H1 (cell line): ENCODE measurements around the gene GALE. TPM values are rescaled to one million over a fixed set of nuclear protein-coding genes. Genes with fewer than 3 reads are reported as not detected.

Experiments
- CTCF ChIA-PET: fragments of 300-600 bp; sonication (Branson Sonifier 250); formaldehyde crosslinking; loops from one replicate; lab custom pipeline; 2021; ENCODE audit not compliant: partially characterized antibody; lab: Charles Lee
- POLR2A ChIA-PET: fragments of 300-600 bp; sonication (Branson Sonifier 250); formaldehyde crosslinking; loops from one replicate; lab custom pipeline; 2021; ENCODE audit warnings: inconsistent platforms; ENCODE audit not compliant: partially characterized antibody; lab: Charles Lee
- DNase-seq, 2 experiments: peaks; one replicate each; pipeline versions ENCODE4 v3.0.0 to v3.0.0-alpha.2; 2010 to 2022; ENCODE audit warnings: low spot score in 2 of 2, low read depth in 1 of 2, mixed read lengths in 1 of 2
- FAIRE-seq: peaks from 2 replicates; lab custom pipeline; 2011; peaks lifted over from hg19 to GRCh38; lab: Jason Lieb, UNC
- H2AFZ ChIP-seq: 2 replicates; pipeline ENCODE4 v1.8.1; 2012; ENCODE audit warnings: low read length, inconsistent platforms
- H2AK5ac ChIP-seq: 2 replicates; pipeline ENCODE4 v1.6.1; 2013; ENCODE audit warnings: low read depth, low read length
- H2BK120ac ChIP-seq: replicated peaks from 2 replicates; pipeline ENCODE3; 2013; ENCODE audit warnings: low read depth, low read length, inconsistent platforms
- H2BK12ac ChIP-seq: 2 replicates; pipeline ENCODE4 v1.6.1; 2013; ENCODE audit warnings: low read depth, low read length
- H2BK15ac ChIP-seq: 2 replicates; pipeline ENCODE4 v1.6.1; 2013; ENCODE audit warnings: low read length
- H2BK20ac ChIP-seq: 2 replicates; pipeline ENCODE4 v1.6.1; 2013; ENCODE audit warnings: low read length
- H2BK5ac ChIP-seq: 2 replicates; pipeline ENCODE4 v1.6.1; 2013; ENCODE audit warnings: low read depth, low read length
- H3K14ac ChIP-seq: 2 replicates; pipeline ENCODE4 v1.6.1; 2013; ENCODE audit warnings: inconsistent platforms; ENCODE audit not compliant: insufficient read length
- H3K18ac ChIP-seq: 2 replicates; pipeline ENCODE4 v1.6.1; 2013; ENCODE audit warnings: low read length; ENCODE audit errors: extremely low read depth
- H3K23ac ChIP-seq: 2 replicates; pipeline ENCODE4 v1.6.1; 2013; ENCODE audit warnings: inconsistent platforms; ENCODE audit not compliant: insufficient read length
- H3K23me2 ChIP-seq: 2 replicates; pipeline ENCODE4 v1.6.1; 2013; ENCODE audit warnings: low read depth, low read length
- H3K27ac ChIP-seq: 2 replicates; pipeline ENCODE4 v1.6.1; 2011; ENCODE audit warnings: low read depth, low read length, inconsistent platforms
- H3K27me3 ChIP-seq, 4 experiments: replicated peaks in 1 of 4; 1 replicate in 1 of 4; 2 replicates in 3 of 4; pipeline versions ENCODE4 v1.6.1 to v1.8.1; 2011 to 2013; ENCODE audit warnings: low read length in 3 of 4, mild to moderate bottlenecking in 3 of 4, inconsistent platforms in 2 of 4, mixed read lengths in 2 of 4, moderate library complexity in 1 of 4; ENCODE audit not compliant: control insufficient read depth in 3 of 4, insufficient read depth in 3 of 4; ENCODE audit errors: extremely low read depth in 1 of 4
- H3K36me3 ChIP-seq, 4 experiments: 2 replicates each; pipeline versions ENCODE4 v1.6.1 to v1.8.1; 2011 to 2013; ENCODE audit warnings: mild to moderate bottlenecking in 4 of 4, low read length in 3 of 4, moderate library complexity in 2 of 4, control low read depth in 1 of 4, inconsistent platforms in 1 of 4; ENCODE audit not compliant: insufficient read depth in 4 of 4, control insufficient read depth in 2 of 4
- H3K4ac ChIP-seq: replicated peaks from 2 replicates; pipeline ENCODE3; 2013; ENCODE audit warnings: low read length, low read depth, mixed read lengths, inconsistent platforms; ENCODE audit not compliant: insufficient read length
- H3K4me1 ChIP-seq, 4 experiments: replicated peaks in 1 of 4; 1 replicate in 1 of 4; 2 replicates in 3 of 4; pipeline versions ENCODE4 v1.6.1 to v1.8.1; 2011 to 2013; ENCODE audit warnings: low read length in 3 of 4, inconsistent platforms in 2 of 4, mixed read lengths in 1 of 4; ENCODE audit not compliant: insufficient read depth in 4 of 4, control insufficient read depth in 3 of 4
- H3K4me2 ChIP-seq, 2 experiments: 2 replicates each; pipeline versions ENCODE4 v1.6.1 to v1.8.1; 2011 to 2013; ENCODE audit warnings: low read depth in 2 of 2, low read length in 2 of 2, control low read depth in 1 of 2, inconsistent platforms in 1 of 2, mild to moderate bottlenecking in 1 of 2; ENCODE audit not compliant: insufficient read depth in 1 of 2
- H3K4me3 ChIP-seq, 4 experiments: fragments of 200-600, 300-600 bp in 1 of 4; sonication (generic), shearing (Covaris generic), sonication (Bioruptor Twin) in 1 of 4; 2 replicates each; pipeline versions ENCODE4 v1.5.1 to v1.8.1; 2011 to 2016; ENCODE audit warnings: low read length in 4 of 4, low read depth in 3 of 4, control low read depth in 2 of 4, inconsistent platforms in 2 of 4, mild to moderate bottlenecking in 2 of 4, mixed read lengths in 1 of 4, moderate library complexity in 1 of 4; ENCODE audit not compliant: insufficient read depth in 2 of 4; ENCODE audit errors: extremely low read depth in 1 of 4
- H3K56ac ChIP-seq: replicated peaks from 2 replicates; pipeline ENCODE3; 2013; ENCODE audit warnings: low read depth, mild to moderate bottlenecking, mixed read lengths, low read length, inconsistent platforms; ENCODE audit not compliant: insufficient read length
- H3K79me1 ChIP-seq: 2 replicates; pipeline ENCODE4 v1.6.1; 2013; ENCODE audit warnings: low read depth, low read length, control low read depth
- H3K79me2 ChIP-seq, 2 experiments: 2 replicates each; pipeline versions ENCODE4 v1.6.1 to v1.8.1; 2012 to 2013; ENCODE audit warnings: low read length in 2 of 2, mild to moderate bottlenecking in 2 of 2, inconsistent platforms in 1 of 2; ENCODE audit not compliant: insufficient read depth in 2 of 2, control insufficient read depth in 1 of 2
- H3K9ac ChIP-seq, 4 experiments: replicated peaks in 1 of 4; 1 replicate in 1 of 4; 2 replicates in 3 of 4; pipeline versions ENCODE4 v1.6.1 to v1.8.1; 2011 to 2013; ENCODE audit warnings: low read depth in 3 of 4, low read length in 3 of 4, control low read depth in 2 of 4, mild to moderate bottlenecking in 2 of 4, moderate library complexity in 2 of 4, inconsistent platforms in 1 of 4; ENCODE audit errors: extremely low read depth in 1 of 4
- H3K9me3 ChIP-seq, 2 experiments: 2 replicates each; pipeline versions ENCODE4 v1.6.1 to v1.8.1; 2012 to 2013; ENCODE audit warnings: mild to moderate bottlenecking in 2 of 2, moderate library complexity in 2 of 2, control low read depth in 1 of 2, inconsistent platforms in 1 of 2, low read depth in 1 of 2, low read length in 1 of 2, mixed read lengths in 1 of 2; ENCODE audit not compliant: insufficient read depth in 2 of 2
- H4K20me1 ChIP-seq, 2 experiments: replicated peaks in 1 of 2; 2 replicates each; pipeline versions ENCODE3 to v1.8.1; 2011 to 2013; ENCODE audit warnings: inconsistent platforms in 2 of 2, low read length in 2 of 2, mild to moderate bottlenecking in 1 of 2; ENCODE audit not compliant: insufficient read depth in 2 of 2, control insufficient read depth in 1 of 2
- H4K5ac ChIP-seq: 2 replicates; pipeline ENCODE4 v1.6.1; 2013; ENCODE audit warnings: low read length, low read depth, mixed read lengths, inconsistent platforms; ENCODE audit not compliant: insufficient read length
- H4K8ac ChIP-seq: 2 replicates; pipeline ENCODE4 v1.8.0; 2013; ENCODE audit warnings: mild to moderate bottlenecking, moderate library complexity, low read length, inconsistent platforms; ENCODE audit not compliant: insufficient read depth; ENCODE audit errors: extremely low read depth
- H4K91ac ChIP-seq: replicated peaks from 2 replicates; pipeline ENCODE3; 2013; ENCODE audit warnings: low read length, mixed read lengths, inconsistent platforms; ENCODE audit not compliant: insufficient read length
- CBX8 ChIP-seq: fragments of 300-800, 300-1000 bp; sonication (generic); IDR thresholded peaks from 2 replicates; pipeline ENCODE4 v1.7.1; 2016; ENCODE audit warnings: low read depth, low read length, borderline replicate concordance
- CHD1 ChIP-seq: IDR thresholded peaks from 2 replicates; pipeline ENCODE4 v1.6.1; 2012; ENCODE audit warnings: low read depth, low read length, improper control_type of control experiment
- GTF2F1 ChIP-seq: IDR thresholded peaks from 2 replicates; pipeline ENCODE4 v1.6.1; 2012; ENCODE audit warnings: low read depth, low read length, improper control_type of control experiment, borderline replicate concordance
- POU5F1 ChIP-seq: IDR thresholded peaks from 2 replicates; pipeline ENCODE4 v1.6.1; 2011; ENCODE audit warnings: low read depth, mild to moderate bottlenecking, low read length, moderate library complexity
- SIN3A ChIP-seq, 2 experiments: IDR thresholded peaks in 1 of 2; conservative IDR thresholded peaks in 1 of 2; 2 replicates each; pipeline ENCODE4 v1.6.1; 2011 to 2012; ENCODE audit warnings: low read length in 2 of 2, improper control_type of control experiment in 1 of 2, low read depth in 1 of 2, mild to moderate bottlenecking in 1 of 2
- SP2 ChIP-seq: IDR thresholded peaks from 2 replicates; pipeline ENCODE4 v1.6.1; 2012; ENCODE audit warnings: mild to moderate bottlenecking, low read length, inconsistent platforms
- SRF ChIP-seq: IDR thresholded peaks from 2 replicates; pipeline ENCODE4 v1.6.1; 2011; ENCODE audit warnings: mild to moderate bottlenecking, low read depth, low read length, moderate library complexity
- TCF12 ChIP-seq: IDR thresholded peaks from 2 replicates; pipeline ENCODE4 v1.6.1; 2011; ENCODE audit warnings: low read depth, mild to moderate bottlenecking, low read length
- YY1 ChIP-seq: IDR thresholded peaks from 2 replicates; pipeline ENCODE4 v1.6.1; 2011; ENCODE audit warnings: low read depth, mild to moderate bottlenecking, low read length
- WGBS, 2 experiments: shearing (Covaris generic) in 1 of 2; methylation state at CpG; one replicate each; pipeline versions ENCODE4 v1.1.6 to v1.1.7; 2013 to 2015; ENCODE audit warnings: low lambda C conversion rate in 2 of 2, mixed read lengths in 2 of 2, inconsistent platforms in 1 of 2, low coverage in 1 of 2, missing lambda C conversion rate in 1 of 2; ENCODE audit not compliant: insufficient replicate concordance in 2 of 2, insufficient coverage in 1 of 2, insufficient read length in 1 of 2; ENCODE audit errors: extremely low coverage in 1 of 2, missing lambda C conversion rate in 1 of 2; 5-methylcytosine and 5-hydroxymethylcytosine counted together
- polyA plus RNA-seq, 7 experiments: library from polyadenylated mRNA; depleted of rRNA in 3 of 7; stranded (reverse) in 5 of 7; unstranded in 2 of 7; fragments of >200 nt in 5 of 7; fragments of 200-250 nt in 2 of 7; gene quantifications; 1 replicate in 5 of 7; 2 replicates in 1 of 7; 4 replicates in 1 of 7; pipeline versions ENCODE4 v1.2.1 to v1.2.3, GENCODE V29; 2011 to 2013; ENCODE audit warnings: missing spikeins in 2 of 7, mixed read lengths in 2 of 7
- total RNA-seq: library from RNA; stranded (reverse); fragmentation: NEBNext Ultra II Directional; extraction: Animal tissue kit (Norgen Biotek cat#: 25700); gene quantifications from 2 replicates; pipeline ENCODE4 v1.2.1, GENCODE V29; 2021

The GALE gene
- total and polyA plus RNA-seq, 2 of the 8 experiments (the other 6 are each of a cell fraction or from before 2014, with no cell fraction given): 26.0 to 33.9 TPM

- Histone ChIP-seq H3K4me2 (no peak overlapping the region), H3K4ac (no peak overlapping the region), H3K23me2 (no peaks in the 10 kb centered on the region), H3K14ac (no peak overlapping the region), H2BK20ac (no peak overlapping the region), H4K20me1 (peaks cover 0 to 2% of the 10 kb centered on the region in 2 experiments), H2BK12ac (no peak overlapping the region), H3K27me3 (no peaks in the 10 kb centered on the region), H3K79me2 (no peaks in the 10 kb centered on the region), H3K4me3 (no peak overlapping the region), H3K18ac (no peak overlapping the region), H3K36me3 (no peaks in the 10 kb centered on the region; a peak in 1 of 8 replicates), H3K56ac (no peak overlapping the region), H4K5ac (no peak overlapping the region), H2AK5ac (no peak overlapping the region), H2BK15ac (no peak overlapping the region), H3K9ac (no peak overlapping the region), H4K8ac (no peak overlapping the region), H3K27ac (no peak overlapping the region), H2AFZ (no peak overlapping the region), H3K79me1 (no peaks in the 10 kb centered on the region), H3K23ac (no peak overlapping the region), H4K91ac (no peak overlapping the region), H3K9me3 (no peaks in the 10 kb centered on the region), H2BK120ac (no peak overlapping the region), H2BK5ac (no peak overlapping the region), H3K4me1 (peaks cover 0 to 1% (median 0%) of the 10 kb centered on the region in 4 experiments; a peak in 2 of 7 replicates)
- DNase-seq (no peak), FAIRE-seq (no peak)
- CTCF ChIA-PET: interaction anchor here (0.7 to 6.2 kb wide), 7 partner anchors 7 to 124 kb away, joined by 3 to 66 read pairs (median 4); partner anchors contain the start of genes GALE and HMGCL
- POLR2A ChIA-PET: interaction anchor here (0.9 to 3.4 kb wide), 5 partner anchors 8 to 153 kb away, joined by 3 to 22 read pairs (median 5); partner anchors contain the start of genes LYPLA2 and PNRC2
- 93% methylated on average over 3 of the region's 3 CpGs; no CpG with 5 or more reads in 1 of the 2 experiments for WGBS, 2 experiments
- no peak for TF ChIP-seq CHD1
- no peak for TF ChIP-seq SRF
- no peak for TF ChIP-seq GTF2F1
- no peak for TF ChIP-seq CBX8
- TF ChIP-seq TCF12: no peak
- no peak for TF ChIP-seq POU5F1
- no peak for TF ChIP-seq SP2
- TF ChIP-seq YY1: no peak
- TF ChIP-seq SIN3A (conservative IDR thresholded peaks at IDR 0.05 in 1 of 2, IDR thresholded peaks at IDR 0.05 in 1 of 2; ENCODE audit: low read depth in 1 of 2, low read length in 2 of 2): no peak
Observed at GRCh38 chr1:23807453-23807852, 6.9 kb upstream of the GALE start.
